Measurements from ENCODE around the gene EXOC6B.
"Not testable (repeated sequence)": the region's sequence is repeated elsewhere in the genome, so short reads cannot be mapped to it uniquely, and the experiment has no call there.

Gene EXOC6B

GRCh38 chr2:72674982-72675915 is 150.6 kb downstream of the EXOC6B start:
- no peak for DNase-seq

DNA sequence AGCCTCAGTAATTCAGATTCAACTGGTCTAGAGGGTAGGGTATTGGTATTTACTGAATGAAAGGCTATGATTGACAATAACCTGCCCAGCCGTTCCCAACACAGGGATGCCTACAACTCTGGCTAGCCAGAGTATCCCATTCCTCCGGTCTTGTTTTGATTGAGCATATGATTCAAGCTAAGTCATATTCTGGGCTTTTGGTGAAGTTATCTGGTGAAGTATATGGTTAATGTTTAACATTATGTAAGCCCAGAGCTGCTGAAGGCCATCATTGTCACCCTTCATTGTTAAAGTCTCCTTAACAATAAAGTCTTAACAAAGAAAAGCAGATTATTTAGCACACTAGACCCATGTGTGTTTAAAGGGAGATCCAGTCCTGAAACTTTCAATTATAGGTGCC is 152.6 kb downstream of the EXOC6B start:
- no peak for DNase-seq

DNA sequence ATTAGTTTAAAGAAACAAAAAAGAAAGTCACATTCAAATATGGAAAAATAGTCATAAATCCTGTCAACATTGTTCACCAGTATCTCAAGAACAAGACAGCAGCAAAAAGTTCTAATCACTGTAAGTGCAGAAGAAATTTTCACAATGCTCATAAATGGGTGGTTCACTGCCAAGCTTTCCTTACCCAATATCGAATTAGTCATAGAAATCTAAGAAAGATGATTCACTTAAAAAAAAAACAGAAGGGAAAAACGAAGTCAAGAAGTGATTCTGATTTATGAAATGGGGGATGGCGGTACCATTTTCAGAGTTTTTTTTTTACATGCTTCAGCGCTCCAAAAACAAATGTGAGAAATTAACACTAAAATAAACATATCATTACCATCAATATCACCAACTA is 156.7 kb downstream of the EXOC6B start:
- no peak for DNase-seq

DNA sequence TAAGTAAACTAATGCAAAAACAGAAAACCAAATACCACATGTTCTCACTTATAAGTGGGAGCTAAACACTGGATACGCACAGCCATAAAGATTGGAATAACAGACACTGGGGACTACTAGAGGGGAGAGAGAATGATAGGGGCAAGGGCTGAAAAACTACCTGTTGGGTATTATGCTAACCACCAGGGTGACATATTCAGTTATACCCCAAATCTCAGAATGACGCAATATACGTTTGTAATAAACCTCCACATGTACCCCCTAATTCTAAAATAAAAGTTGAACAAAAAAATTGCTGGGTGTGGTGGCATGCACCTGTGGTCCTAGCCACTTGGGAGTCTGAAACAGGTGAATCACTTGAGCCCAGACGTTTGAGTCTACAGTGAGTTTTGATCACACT is 157.2 kb downstream of the EXOC6B start:
- DNase-seq: no peak

DNA sequence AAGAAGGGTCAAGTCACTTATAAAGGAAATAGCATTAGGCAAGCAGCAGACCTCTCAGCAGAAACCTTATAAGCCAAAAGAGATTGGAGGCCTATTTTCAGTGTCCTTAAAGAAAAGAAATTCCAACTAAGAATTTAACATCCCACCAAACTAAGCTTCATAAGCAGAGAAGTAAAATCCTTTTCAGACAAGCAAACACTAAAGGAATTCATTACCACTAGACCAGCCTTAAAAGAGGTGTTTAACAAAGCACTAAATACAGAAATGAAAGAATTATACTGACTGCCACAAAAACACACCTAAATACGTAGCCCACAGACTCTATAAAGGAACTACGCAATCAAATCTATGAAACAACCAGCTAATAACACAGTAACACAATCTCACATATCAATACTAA is 160.4 kb downstream of the EXOC6B start:
- no peak for DNase-seq

- no peak for DNase-seq
These were observed 163.8 kb downstream of the EXOC6B start for GRCh38 chr2:72661985-72662384.

GRCh38 chr2:72649810-72650209 is 176.0 kb downstream of the EXOC6B start:
- no peak for DNase-seq

- DNase-seq: not testable (repeated sequence)
These were observed 184.6 kb downstream of the EXOC6B start for GRCh38 chr2:72641221-72641620.

- no peak for DNase-seq
These were observed 187.1 kb downstream of the EXOC6B start for GRCh38 chr2:72638600-72639211.

- DNase-seq: no peak
These were observed 189.6 kb downstream of the EXOC6B start for GRCh38 chr2:72636210-72636609.

DNA sequence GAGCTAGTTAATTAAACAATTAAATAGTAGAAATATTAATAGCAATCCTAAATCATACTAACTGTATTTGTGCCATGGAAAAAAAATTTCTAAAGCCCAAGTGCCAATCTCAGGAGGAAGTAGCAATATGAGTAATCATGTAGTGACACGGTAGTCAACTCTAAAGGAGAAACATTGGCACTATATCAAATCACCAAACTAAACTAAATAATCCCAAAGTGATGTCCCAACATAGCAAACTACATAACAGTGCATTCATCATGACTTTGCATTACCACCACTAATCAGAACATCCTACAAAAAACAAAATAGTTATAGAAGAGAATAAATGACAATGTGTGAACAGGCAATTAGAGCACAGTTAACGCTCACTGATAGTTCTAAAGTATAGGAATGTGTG is 195.1 kb downstream of the EXOC6B start:
- DNase-seq: no peak

DNA sequence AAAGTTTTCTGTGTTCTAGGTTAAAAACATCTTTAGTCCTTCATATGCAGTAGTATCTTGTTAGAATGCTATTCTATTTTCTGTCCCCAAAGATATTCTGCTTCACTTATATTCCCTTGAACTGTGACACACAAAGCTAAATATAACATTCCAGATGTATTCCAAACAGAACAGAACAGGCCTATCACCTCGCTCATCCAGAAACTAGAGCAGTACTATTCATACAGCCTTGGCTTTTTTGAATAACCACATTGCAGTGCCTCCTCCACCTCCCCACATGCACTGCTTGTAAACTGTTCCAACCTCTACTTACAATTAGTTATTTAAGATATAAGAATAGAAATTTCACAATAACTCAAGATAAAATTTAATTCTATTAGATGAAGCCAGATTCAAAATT is 196.8 kb downstream of the EXOC6B start:
- no peak for DNase-seq

DNA sequence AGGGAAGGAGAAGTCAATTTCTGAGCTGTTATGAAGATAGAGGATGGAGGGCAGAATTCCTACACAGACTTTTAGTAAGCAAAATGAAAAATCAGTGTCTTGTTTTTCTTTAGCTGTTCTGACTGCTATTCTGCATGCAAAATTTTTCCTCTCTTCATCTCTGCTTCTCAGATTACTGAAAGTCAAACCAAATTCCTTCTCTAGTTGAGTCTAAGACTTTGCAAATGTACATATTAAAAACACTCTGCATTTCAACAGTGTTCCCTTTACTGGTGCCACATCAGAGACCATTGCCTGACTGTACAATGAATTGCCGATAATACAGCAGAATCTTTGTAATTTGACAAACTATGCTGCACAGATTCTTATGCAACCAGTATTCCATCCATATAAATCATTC is 198.8 kb downstream of the EXOC6B start:
- no peak for DNase-seq

- DNase-seq: no peak
These were observed 200.5 kb downstream of the EXOC6B start for GRCh38 chr2:72625366-72625765.

DNA sequence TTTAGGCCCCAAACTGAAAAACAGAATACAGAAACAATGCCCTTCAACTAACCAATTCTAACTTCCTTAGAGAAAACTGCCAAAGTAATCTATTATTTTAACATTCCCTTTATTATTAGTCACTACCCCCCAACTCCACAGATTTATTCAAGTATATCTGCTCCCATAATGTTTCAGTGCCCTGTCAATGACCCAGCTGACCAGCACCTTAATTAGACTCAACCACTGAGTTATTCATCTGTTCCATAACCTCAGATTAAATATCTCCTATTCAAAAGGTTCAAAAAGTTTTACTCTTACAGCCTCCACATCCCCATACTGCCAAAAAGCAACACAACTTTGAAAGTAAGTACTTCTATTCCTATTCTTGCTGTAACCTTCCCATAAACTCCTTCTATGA is 202.4 kb downstream of the EXOC6B start:
- no peak for DNase-seq

DNA sequence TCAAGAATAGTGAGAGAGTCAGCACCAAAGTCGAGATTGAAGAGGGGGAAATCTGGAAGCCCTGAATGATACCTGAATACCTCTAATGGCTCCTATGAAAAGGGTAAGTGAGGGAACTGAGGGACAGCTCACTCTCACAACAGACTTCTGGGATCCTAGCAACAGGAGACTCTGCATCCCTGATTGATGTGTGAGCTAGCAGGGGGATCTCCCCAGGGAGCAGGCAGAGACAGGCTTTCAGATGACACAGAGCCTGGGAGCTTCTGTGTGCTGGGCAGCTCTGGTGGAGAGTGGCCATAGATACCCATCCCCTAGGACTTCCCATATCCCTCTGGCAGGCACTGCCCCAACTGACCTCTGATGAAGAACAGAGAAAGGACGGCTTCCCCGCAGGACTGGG is 206.2 kb downstream of the EXOC6B start:
- no peak for DNase-seq

DNA sequence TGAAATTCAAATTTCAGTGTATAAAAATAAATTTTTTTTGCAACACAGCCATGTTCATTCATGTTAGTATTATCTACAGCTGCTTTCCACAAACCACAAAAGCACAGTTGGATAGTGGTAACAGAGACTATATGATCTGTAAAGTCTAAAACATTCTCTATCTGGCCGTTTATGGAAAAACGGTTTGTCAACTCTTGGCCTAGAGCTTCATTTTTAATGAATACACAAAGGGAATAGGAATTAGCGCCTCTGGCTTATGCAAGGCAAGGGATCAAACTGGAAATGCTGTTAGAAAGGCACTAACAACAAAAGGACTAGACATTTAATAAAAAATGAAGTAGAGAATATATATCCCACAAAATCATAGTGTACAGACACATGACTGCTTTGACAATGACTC is 211.9 kb downstream of the EXOC6B start:
- no peak for DNase-seq

DNA sequence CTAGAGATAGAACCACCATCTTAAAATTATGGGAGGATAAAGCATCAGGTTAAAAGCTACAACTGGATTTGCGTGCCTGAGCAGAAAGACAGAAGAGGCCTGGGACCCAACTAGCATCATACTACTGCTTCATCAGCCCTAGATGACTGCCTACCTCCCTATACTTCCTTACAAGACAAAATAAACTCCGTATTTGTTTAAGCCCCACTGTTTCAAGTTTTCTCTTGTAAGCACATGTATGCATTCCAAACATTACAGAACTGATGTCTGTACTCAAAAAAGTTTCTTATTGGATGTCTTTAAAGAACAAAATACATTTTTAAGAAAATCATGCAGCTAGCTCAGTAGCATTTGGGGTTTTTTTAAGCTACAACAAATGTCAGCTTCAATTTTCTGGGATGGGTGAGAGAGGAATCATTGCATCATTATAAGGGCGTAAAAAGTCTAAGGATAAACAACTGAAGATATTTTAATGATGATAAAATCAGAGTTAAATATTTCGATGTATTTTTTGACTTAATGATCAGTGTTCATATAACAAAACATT is 213.1 kb downstream of the EXOC6B start:
- DNase-seq: no peak

DNA sequence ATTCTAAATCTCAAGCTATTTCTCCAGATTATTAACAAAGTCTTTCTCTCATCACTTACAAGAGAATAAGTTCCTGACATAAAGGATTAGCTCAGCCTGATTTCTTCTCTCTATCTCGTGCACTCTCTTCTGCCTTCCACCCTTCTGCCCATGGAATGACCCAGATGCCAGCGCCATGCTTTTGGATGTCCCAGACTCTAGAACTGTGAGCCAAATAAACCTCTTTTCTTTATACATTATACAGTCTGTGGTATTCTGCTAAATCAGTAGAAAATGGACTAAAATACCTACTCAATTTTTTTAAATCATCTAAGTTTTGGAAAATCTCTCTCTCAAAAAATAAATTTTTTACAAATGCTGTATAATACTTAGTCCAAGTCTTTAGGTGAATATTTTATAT is 218.6 kb downstream of the EXOC6B start:
- DNase-seq: no peak

DNA sequence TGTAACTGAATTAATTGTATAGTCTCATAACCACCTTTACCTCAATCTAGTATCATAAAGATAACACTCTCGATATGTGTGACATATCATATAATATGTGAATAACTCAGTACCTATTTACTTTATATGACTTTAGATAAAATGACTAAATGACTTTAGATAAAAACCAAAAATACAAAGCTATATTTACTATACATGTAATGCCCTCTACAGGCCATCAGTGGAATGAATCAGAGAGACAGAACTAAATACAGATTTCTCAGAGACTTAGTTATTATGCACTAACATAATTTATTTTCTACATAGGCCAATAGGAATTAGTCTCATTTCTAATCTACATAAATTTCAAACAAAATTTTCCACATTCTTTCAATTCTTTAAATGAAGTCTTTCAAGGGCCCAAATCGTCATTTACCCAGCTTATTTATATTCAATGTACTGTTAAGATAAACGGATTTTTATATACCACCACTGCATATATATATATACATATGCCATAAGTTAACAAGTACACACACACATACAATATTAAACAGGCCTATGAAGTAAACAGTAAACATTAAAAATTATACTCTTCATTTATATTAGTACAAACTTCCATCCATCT is 219.9 kb downstream of the EXOC6B start:
- no peak for DNase-seq

DNA sequence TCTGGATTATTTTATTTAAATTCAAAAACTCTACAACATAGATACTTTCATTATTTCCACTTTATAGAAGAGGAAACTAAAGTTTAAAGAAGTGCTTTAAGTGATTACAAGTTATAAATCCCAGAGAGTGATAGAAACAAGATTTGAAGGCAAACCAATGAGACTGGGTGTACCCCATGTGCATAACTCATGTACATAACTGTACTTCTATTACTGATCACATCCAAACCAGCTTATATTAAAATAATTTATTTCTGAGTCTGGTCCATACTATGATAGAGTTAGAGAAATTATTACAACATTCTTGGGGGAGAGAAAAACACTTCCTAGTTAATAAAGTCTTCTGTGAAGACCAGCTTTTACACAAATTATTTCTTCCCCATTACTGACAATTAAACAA is 221.4 kb downstream of the EXOC6B start:
- no peak for DNase-seq

GRCh38 chr2:72603481-72603880 is 222.4 kb downstream of the EXOC6B start:
- DNase-seq: no peak

- DNase-seq: no peak
These were observed 223.1 kb downstream of the EXOC6B start for GRCh38 chr2:72602711-72603110.

GRCh38 chr2:72602095-72602494 is 223.7 kb downstream of the EXOC6B start:
- no peak for DNase-seq

Data from COR-L47 (cell line).